Tongue (tissue), 2 donors: ENCODE measurements around the gene HMGN1. TPM values are rescaled to one million over a fixed set of nuclear protein-coding genes. Genes with fewer than 3 reads are reported as not detected.

Experiments used
- DNase-seq: peaks from one replicate; pipeline ENCODE4 v3.0.0-alpha.2; 2015
- total RNA-seq: library from RNA; depleted of rRNA; stranded (reverse); fragments of >200 nt; gene quantifications from one replicate; pipeline ENCODE4 v1.2.3, GENCODE V29; 2014

The HMGN1 gene
- total RNA-seq, 1 donor from 2014 or later = 188 TPM

DNA sequence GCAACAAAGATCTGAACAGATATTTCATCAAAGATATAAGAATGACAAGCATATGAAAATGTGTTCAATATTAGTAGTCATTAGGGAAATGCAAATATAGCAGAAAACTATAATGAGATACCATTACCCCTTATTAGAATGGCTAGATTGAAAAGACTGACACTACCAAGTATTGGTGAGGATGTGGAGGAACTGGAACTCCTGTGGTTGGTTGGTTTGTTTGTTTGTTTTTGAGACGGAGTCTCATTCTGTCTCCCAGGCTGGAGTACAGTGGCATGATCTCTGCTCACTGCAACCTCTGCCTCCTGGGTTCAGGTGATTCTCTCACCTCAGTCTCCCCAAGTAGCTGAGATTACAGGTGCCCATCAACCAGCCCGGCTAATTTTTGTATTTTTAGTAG lies 18.9 kb upstream of the HMGN1 start:
- DNase-seq = no peak

DNA sequence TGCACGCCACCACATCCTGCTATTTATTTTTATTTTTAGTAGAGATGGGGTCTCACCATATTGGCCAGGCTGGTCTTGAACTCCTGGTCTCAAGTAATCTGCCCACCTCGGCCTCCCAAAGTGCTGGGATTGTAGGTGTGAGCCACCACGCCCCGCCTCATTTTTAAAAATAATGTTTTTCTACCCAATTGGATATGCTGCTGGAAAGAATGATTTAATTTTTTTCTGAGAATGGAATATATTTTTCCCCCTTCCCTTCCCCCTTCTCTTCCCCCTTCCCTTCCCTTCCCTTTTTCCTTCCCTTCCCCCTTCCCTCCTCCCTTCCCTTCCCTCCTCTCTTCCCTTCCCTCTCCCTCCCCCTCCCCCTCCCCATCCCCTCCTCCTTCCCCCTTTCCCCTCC lies 17.7 kb upstream of the HMGN1 start:
- no peak for DNase-seq

DNA sequence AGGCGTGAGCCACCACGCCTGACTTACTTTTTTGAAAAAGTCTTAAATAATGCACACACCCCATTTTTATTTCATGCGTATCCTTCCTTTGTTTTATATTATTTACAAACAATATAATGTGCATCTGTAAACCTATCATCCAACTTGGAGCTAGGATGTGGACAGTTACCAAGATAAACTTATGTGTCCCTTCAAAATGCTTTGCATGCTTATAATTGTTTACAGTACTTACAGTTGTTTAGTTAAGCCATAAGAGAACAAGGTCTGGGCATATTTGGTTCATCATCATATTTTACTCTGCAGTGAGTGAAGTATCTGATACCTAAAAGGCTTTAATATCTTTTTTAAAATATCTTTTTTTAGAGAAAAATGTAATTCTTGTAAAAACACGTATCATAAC lies 16.1 kb upstream of the HMGN1 start:
- DNase-seq = no peak

DNA sequence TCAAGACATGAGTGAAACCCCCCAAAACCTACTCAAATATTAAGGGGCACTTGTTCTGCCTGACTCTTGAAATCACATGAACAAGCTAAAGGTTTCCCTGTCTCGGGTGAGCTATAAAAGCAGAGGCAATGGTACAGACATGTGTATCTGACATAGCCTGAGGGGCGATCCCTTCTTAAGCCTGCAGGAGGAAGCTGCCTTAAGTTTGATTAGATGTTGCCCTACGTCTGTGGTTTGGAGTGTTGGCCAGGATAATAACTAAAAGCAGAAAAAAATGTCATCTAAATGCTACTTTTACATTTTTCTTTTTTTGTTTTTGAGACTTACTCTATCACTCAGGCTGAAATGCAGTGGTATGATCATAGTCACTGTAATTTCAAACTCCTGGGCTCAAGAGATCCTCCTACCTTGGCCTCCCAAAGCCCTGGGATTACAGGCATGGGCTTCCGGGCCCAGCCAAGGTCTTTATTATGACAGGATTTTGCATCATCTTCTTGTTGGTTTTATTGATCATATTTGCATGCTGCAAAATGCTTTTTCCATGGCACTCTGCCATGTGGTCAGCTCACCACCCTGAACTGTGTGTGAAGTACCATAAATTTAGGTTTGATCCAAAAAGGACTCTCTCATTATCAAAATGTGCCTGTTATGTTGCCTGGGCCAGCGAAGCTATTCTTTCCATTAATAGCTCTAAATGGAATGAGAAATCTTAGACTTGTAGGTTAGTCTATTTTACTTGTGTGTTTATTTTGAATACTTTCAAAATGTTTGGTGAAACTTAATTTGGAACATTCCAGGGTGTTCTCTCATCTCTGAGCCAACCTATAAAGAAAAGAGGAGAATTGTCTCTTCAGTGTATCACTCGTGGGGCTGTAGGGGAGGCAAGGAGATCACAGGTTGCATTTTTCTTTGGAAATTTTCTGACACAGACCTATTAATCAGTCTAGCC lies 15.0 kb upstream of the HMGN1 start:
- DNase-seq = no peak

DNA sequence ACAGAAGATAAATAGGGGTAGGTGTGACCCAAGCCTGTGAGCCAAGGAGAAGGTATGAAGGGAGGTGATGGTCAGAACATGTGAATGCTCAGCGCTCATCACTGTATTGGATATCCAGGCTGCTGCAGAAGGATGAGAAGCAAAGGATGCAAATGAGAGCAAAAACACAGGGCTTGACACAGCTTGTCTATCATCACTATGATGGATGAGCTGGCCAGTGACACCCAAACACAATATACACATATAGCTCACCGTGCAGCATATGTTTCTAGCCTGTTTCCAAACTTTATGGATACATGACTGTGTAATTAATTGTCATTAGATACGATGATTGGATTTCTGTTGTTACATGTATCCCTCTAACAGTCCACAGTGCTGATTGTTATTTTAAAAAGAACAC lies 13.8 kb upstream of the HMGN1 start:
- DNase-seq = no peak

DNA sequence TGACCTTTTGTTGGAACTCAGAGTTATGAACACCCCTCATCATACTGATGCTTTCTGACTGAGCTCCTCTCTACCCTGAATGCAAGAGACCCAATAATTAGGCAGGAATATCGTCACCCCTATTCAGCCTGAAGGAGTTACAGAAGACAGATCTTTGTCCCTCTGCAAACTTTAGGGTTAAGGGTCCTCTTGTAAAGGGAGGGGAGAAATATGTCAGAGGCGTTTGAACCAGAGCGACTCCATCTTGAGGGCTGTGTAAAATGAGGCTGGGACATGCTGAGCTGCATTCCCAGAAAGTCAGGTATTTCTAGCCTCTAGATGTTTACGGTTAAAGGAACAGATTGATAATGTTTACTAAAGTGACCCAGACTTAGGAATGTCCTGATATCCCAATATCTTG lies 10.5 kb upstream of the HMGN1 start:
- DNase-seq = no peak

DNA sequence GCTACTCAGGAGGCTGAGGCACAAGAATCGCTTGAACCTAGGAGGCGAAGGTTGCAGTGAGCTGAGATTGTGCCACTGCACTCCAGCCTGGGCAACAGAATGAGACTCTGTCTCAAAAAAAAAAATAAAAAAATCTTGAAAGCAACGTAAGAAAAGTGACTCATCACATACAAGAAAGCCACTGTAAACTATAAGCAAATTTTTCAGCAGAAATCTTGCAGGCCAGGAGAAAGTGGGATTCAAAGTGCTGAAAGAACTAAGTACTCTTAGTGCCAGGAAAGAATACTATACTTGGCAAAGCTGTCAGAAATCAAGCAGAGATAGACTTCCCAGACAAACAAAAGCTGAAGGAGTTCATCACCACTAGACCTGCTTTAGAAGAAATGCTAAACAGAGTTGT lies 4.4 kb upstream of the HMGN1 start:
- no peak for DNase-seq

DNA sequence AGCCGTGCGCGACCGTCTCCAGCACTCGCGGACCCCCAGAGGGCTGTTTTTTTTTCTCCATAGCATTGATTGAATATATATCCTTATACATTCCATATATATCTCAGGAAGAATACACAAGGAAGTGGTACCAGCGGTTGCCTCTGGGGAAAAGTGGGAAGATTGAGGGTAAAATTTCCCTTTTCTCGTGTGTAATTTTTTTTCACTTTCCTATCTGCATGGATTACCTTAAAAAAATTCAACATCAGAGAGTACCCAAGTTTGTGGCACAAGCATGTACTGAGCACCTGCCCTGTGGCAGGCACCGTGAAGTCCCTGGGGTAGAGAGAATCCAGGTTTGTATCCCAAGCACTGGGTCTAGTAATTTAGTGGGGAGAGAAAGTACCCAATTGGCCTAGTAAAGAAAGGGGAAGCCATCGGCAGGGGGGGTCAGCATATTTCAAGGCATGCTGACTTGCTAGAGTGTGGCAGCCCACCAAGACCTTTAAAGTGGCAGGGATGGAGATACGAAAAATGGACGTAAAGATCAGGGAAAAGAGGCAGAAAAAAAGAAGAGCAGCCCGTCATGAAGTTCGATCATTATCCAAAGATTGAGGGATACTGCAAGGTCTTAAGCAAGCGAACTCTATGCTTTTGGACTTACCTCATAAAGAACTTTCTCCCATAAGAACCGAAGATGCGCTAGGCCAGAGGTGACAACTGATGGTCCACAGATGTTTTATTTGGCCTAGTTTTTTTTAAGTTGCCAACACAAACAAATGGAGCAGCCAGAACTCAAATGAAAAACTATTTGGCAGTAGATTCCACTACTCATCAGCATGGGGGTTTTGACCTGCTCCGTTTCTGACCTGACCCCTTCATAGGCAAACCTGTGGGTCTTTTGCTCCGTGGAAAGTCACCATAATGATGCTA lies 1.5 kb upstream of the HMGN1 start:
- no peak for DNase-seq

DNA sequence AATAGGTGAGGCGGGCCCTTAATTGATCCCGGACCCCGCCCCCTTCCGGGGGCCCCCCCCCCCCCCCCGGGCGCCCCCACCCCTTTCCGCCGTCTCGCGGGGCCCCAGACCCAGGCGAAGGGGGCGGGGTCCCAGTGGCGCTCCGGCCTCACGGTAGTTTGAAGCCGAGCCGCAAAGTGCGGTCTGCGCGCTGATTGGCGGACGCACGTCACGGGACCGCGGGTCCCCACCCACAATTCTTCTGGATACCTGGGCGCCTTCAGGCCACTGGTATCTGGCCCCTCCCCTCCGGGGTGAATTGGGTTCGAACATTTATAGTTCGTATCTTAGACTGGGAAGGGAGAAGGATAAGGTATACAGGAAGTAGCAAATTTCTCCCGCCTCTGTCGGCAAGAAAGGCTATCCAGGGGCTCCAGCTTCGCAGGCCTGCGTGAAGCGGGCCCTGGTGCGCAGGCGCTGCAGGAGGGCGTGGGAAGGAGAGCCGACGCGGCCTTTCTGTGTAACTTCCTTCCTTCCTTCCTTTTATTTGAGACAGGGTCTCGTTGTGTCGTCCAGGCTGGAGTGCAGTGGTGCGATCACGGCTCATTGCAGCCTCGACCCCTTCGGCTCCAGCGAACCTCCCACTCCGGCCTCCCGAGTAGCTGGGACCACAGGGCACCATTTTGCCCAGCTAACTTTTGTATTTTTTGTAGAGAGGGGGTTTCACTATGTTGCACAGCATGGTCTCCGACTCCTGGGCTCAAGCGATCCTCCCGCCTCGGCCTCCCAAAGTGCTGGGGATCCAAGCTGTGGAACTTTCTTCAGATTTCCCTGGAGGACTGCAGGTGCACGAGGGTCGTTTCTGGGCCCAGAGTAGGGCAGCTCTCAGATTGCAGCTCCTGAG lies 564 bp upstream of the HMGN1 start:
- DNase-seq = peak; percentile 99

DNA sequence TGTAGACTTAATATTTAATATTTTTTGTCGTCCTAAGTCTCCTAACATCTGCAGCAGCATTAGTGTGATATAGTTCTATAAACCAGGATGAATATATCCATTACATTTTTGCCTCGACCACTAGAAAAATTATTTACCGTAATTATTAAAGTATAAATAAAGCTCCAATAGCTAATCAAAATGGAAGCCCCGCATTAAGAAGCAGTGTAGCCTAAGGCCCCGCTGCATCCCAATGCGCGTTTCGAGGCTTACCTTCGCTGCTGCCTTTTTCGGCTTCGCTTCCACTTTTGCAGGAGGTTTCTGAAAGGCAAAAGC lies 891 bp downstream of the HMGN1 start:
- no peak for DNase-seq

DNA sequence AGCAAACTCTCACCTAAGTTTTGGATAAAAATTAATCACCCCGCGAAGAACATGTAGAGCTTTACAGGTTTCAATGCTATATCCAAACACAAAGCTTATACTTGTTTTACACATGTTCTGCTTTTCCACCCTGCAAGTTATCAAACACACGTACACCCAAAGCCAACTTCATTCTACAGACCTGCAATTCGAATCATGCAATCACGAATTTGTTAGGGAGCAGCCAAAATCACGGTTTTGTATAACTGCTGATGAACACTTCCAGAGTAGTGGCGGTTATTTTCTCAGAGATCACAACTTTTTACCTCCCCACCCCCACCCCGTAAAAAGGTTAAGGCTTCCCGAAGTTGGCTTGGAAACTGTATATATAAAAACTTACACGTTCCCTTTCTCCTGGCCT lies 1.4 kb downstream of the HMGN1 start:
- DNase-seq = peak; percentile 28

DNA sequence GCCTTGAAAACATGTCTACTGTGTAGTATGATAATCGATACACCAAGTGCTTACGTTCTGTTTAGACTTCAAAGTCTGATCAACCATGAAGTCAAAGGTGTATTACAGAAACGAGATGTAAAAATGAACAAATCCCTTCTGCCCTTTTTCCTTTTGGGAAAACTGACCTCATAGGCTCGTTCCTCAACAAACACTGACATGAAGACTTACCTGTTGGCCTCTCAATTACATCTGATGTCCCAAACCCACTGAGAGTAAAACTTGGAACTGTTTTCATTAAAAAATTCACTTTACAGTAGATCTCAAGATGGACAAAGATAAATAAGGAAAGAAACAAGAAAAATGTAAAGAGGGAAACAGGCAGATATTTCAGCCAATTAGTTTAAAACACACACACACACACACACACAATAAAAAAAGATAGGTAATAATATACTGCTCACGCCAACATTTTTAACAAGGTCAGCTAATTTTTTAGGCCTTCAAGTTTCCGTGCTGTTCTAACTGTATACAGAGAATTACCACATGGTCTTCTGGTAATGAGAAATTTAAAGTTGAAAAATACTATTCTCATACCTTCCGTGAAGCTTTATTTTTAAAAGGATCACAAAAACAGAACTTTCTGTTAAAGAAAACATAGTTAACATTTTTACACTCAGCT lies 2.1 kb downstream of the HMGN1 start:
- DNase-seq = no peak

DNA sequence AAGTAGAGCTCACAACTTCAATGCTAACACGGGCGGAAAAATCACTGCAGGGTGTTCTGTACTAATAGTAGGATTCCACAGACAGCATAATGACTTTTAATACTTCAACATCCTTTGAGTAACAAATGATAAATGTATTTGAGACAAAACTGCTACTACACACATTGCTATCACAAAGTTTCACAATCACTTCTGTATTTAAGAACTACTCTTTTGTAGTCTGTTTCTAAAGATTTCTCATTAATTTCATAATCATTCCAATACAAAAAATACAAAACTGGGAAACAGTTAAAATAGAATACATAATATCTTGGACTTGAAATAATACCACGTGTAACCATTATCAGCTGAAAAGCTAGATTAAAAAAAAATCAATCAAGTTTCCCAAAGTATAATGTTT lies 2.7 kb downstream of the HMGN1 start:
- no peak for DNase-seq

DNA sequence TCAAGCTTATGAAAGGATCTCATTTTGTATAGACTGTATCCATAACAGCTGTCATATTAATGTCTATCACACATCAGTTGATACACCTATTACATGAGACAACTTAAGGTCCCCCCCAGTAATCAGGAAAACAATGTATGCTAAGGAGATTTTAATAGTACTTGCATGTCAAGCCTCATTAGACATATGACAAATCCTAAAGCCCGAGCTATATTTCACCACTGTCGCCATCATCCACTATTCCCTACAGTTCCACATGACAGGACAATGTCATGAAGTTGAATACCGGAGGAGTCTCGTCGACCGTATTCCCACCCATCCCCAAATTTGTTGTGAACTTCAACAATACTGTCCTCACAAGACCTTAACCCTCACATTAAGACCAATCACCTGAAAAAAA lies 3.4 kb downstream of the HMGN1 start:
- DNase-seq = no peak

DNA sequence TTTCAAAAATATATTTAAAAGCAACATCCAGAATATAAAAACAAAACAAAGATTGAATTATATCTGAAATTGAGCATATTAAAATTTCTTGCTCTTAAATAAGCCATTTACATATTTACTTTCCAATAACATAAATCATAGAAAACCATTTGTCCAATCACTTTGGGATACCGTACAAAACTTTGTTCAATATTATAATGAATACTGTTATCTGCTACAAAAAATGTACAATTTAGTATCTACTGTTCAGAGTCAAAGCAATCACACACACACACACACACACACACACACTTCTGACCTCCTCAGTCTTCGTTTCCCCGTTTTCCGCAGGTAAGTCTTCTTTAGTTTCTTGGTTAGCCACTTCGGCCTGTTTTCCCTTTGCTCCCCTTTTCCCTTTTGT lies 4.0 kb downstream of the HMGN1 start:
- DNase-seq = no peak

DNA sequence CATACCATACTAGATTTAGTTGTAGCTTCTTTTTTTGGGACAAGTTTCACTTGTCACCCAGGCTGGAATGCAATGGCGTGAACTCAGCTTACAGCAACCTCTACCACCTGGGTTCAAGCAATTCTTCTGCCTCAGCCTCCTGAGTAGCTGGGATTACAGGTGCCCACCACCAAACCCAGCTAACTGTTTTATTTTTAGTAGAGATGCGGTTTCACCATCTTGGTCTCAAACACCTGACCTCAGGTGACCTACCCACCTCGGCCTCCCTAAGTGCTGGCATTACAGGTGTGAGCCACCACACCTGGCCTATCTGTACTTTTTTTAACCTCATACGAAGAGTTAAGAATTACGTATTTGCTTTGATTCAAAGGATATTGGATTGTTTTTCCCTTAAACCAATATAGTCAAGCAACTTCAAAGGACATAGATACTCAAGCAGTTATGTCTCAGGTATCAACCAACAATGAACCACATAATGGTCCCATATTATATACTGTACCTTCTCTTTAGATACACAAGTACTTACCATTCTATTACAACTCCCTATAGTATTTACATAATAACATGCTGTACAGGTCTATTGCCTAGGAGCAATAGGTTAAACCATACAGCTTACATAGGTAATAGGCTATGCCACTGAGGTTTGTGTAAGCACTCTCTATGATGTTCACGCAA lies 7.5 kb downstream of the HMGN1 start:
- no peak for DNase-seq

DNA sequence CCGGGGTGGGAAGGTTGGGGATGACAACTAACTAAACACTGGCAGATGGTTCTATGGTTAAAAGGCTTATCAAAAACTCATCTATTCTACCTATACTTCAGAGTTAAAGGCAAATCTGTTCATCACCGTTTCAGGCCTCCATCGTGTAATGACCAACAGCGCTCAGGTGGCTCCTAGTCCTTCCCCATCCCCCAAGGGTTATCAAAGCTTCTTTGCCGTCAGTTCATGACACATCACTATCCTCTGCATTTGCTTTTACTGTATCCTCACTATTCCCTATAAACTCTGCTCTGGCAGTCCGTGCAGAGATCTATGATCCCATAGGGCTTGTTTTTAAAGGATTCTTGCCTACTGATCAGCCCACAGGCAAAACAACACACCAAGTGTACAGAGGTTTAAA lies 8.2 kb downstream of the HMGN1 start:
- DNase-seq = no peak

DNA sequence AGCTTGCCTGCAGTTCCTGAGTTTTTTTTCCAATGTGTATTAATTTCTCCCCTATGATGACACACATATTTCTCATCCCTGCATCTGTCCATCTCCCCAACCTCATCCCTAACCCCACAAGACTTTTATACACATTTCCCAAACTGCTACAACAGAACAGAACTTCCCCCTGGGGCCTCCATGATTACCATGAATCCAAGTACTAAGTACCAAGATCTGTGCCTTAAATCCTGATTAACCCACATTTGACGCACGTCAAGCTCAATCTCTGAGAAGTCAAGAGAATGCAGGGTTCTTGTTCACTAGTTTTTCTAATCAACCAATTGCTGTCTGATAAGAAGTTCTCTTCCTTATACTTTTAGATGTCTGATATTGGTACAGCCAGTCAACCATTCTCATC lies 9.7 kb downstream of the HMGN1 start:
- no peak for DNase-seq

DNA sequence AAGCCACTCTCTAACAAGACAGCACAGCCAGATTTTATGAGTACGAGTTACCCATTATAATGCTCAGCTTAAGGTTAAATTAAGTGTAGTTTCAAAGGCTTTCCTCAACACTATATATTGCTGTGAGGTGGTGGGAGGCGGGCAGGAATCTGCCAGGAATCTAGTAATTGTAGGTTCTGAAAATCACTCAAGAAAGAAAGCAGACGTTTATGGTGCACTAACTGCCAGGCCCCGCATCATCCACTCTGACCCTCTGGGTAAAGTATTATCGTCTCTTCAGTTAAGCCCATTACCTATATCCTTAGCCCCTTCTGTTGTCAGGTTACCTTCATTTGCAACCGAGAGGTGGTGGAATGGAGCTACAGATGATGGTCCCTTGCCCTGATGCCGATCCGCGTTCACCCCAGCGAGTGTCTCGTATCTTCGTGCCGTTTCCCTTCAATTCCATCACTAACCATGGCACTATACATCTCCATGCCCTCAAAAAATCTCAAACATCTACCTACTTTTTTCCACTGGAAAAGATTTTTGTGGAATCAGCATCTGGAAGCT lies 12.4 kb downstream of the HMGN1 start:
- DNase-seq = no peak

DNA sequence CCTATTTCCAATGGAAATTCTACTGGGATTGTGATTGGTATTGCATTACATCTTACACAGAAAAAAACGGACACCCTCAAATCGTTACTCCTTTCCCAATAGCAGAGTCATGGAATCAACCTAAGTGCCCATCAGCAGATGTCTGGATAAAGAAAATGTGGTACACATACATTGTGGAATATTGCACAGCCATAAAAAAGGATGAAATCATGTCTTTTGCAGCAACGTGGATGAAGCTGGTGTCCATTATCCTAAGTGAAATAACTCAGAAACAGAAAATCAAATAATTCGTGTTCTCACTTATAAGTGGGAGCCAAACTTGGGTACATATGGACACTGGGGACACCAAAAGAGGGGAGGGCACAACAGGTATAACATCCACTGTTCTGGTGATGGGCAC lies 14.3 kb downstream of the HMGN1 start:
- DNase-seq = no peak

DNA sequence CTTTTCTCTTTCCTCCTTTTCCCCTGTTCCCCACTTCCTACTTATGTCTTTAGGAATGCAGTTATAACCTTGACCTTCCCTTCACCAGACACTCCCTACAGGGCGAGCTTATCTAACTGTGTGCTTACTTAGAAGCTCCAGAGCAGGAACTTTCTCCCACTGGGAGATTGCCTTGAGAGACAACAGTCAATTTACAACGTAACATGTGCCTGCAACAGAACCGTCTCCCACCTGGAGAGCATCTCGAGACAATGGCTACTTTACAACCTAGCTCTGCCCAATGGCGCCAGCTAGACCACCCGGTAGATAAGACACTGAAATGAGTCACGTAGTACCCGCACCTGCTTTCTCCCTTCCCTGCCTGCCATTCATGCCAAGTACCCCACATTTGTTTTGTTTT lies 16.7 kb downstream of the HMGN1 start:
- no peak for DNase-seq
